NCI-H526 (cell line): ENCODE data around the gene SMARCA5.

ENCODE experiments used
- DNase-seq, 2 experiments: peaks; one replicate each; lab custom pipeline; 2025; lab: John Stamatoyannopoulos, UW

SMARCA5 gene

GRCh38 chr4:143538979-143539669 lies 25.6 kb downstream of the SMARCA5 start:
- DNase-seq = no peak

DNA sequence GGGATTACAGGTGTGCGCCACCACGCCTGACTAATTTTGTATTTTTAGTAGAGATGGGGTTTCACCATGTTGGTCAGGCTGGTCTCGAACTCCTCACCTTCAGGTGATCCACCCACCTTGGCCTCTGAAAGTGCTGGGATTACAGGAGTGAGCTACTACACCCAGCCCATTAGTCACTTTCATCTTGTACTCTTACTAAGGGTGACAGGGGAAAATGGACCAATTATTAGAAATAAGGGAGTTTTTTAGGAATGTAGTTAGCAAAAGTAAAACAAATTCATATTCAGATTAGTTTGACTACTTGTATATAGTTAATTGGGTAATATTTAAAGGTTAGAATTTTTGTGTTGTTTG lies 26.1 kb downstream of the SMARCA5 start:
- no peak for DNase-seq

DNA sequence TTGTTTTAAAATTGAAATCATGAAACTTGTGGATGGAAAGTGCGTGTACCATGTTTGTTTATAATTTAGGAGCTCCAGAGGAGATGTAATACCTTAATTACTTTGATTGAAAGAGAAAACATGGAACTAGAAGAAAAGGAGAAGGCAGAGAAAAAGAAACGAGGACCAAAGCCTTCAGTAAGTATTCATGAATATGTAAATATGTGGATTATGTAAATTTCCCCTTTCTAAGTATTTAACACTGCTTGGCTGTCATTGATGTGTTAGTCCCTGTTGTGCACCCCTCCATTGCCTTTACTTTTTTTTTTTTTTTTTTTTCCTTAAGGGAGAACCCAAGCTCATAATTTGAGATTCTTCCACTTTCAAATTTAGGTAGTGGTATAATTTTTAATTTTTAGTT lies 36.4 kb downstream of the SMARCA5 start:
- peak in 1 of 2 experiments; percentile 24 for DNase-seq

GRCh38 chr4:143554728-143555597 lies 41.5 kb downstream of the SMARCA5 start:
- no peak for DNase-seq

GRCh38 chr4:143555676-143556075 lies 42.2 kb downstream of the SMARCA5 start:
- no peak for DNase-seq

DNA sequence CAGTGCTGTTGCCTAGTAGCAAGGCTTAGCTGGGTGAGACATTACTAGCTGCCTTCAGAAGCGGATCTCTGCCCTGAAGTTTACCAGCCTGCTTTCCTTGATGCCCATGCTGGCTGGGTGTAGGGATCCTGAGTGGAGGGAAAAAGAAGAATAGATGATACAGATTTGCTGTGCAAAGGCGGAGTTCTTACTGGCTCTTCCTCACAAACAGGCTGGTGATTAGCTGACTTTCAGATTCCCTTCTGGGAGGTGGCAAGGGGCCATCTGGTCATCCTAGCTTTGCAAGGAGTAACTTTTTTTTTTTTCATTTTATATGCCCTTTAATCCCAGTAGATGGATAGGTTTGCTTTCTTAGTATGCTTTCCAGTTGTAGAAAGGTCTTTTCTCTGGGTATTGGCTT lies 44.8 kb downstream of the SMARCA5 start:
- no peak for DNase-seq

DNA sequence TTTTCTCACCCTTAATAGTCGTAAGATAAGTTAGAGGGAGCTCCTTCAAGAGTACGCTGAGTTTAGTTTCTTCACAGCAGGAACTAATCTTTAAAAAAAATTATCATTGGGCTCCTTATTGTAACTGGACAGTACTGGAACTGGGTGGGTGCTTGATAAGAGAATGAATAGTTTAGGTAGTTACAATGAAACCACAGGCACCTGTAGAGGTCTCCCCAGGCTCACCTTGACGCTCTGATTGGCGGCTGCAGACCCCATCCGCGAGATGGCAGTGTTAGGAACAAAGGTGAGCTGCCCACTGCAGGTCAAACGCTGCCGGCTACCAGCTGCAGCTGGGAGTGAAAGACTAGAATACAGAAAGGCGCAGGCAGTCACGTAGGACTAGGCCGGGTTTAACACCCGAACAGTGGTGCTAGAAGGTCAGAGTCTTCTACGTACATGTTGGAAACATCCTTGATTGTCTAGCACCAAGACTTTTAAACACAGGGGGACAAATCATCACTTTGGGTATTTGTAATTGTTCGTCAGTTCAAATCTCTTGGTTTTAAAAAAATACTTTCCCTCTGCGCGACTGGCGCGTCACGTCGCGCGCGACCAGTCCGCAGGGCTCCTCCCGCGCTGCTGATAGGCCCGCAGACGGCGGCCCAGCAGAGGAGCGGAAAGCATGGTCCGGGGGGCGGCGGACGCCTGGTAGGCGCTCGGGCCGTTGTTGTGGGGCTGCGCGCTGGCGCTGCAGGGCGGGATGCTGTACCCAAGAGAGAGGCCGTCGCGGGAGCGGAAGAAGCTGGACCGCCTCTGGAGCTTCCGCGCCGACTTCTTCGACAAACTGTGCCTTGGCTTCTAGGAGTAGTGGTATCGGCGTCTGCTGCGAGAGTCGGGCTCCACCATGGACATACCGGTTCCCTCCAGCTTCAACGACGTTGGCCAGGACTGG lies 45.6 kb downstream of the SMARCA5 start:
- DNase-seq = peak; percentile 91 to 93

GRCh38 chr4:143559757-143560147 lies 46.2 kb downstream of the SMARCA5 start:
- peak in 1 of 2 experiments; percentile 51 for DNase-seq

- no peak for DNase-seq
Measured at GRCh38 chr4:143564472-143564871, 51.0 kb downstream of the SMARCA5 start.

- DNase-seq = no peak
Measured at GRCh38 chr4:143575331-143575730, 61.8 kb downstream of the SMARCA5 start.

GRCh38 chr4:143581331-143581946 lies 67.9 kb downstream of the SMARCA5 start:
- no peak for DNase-seq

DNA sequence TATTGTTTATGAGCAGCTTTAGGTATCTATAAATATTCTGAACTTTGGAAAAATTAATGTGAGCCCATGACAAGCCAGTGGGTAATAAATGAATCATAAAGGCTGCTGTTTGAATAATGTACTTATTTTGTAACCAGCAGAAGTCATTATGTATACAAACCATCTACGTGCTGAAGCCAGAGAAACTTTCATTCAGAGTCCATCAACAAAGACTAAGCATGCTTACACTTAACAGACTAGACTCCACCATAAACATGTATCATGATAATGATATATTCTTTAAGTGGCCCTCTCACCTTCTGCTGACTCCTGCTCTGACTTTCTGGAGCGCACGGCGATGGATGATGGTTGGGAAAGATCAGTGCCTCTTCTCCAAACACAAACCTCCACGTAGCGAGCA lies 72.0 kb downstream of the SMARCA5 start:
- no peak for DNase-seq

- DNase-seq = no peak
Measured at GRCh38 chr4:143586080-143586479, 72.6 kb downstream of the SMARCA5 start.

- peak in 1 of 2 experiments; percentile 21 for DNase-seq
Measured at GRCh38 chr4:143587703-143588102, 74.2 kb downstream of the SMARCA5 start.

GRCh38 chr4:143597276-143597675 lies 83.8 kb downstream of the SMARCA5 start:
- no peak for DNase-seq

GRCh38 chr4:143598816-143599215 lies 85.3 kb downstream of the SMARCA5 start:
- DNase-seq = no peak

DNA sequence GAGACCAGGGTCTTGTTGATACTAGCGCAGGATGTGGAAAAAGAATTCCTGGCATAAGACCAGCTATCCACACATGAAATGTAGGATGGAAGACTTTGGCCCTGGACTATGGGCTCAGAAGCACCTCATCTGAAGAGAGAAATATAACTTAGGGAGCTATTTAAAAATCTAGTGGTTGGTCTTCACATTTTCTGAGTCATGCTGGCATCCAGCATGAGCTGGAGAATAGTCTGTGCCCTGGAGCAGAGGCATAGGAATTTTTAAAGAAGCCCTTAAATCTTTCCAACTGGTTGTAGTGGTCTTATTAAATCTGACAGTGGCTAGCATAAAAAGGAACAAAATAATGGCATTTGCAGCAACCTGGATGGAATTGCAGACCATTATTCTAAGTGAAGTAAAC lies 86.3 kb downstream of the SMARCA5 start:
- DNase-seq = no peak

GRCh38 chr4:143606480-143606879 lies 93.0 kb downstream of the SMARCA5 start:
- DNase-seq = no peak
